Trophoblast cell (in vitro differentiated cells and primary cell): ENCODE results near the gene DDX53.
A peak's percentile ranks its signal among the peaks of the same experiment; 100 is the strongest.

ENCODE experiments used
- DNase-seq, 2 donors: peaks; one replicate each; pipeline ENCODE4 v3.0.0-alpha.2; 2016
- H2AFZ ChIP-seq: 2 replicates; pipeline ENCODE4 v1.6.1; 2013; ENCODE audit warnings: low read length, moderate library complexity, mild to moderate bottlenecking; ENCODE audit not compliant: insufficient read depth, poor library complexity
- H2AK5ac ChIP-seq: 2 replicates; pipeline ENCODE4 v1.6.1; 2013; ENCODE audit warnings: mild to moderate bottlenecking, low read length
- H2BK120ac ChIP-seq: 2 replicates; pipeline ENCODE4 v1.6.1; 2013; ENCODE audit warnings: low read length, mild to moderate bottlenecking, moderate library complexity; ENCODE audit not compliant: insufficient read depth, poor library complexity
- H2BK12ac ChIP-seq: 2 replicates; pipeline ENCODE4 v1.6.1; 2013; ENCODE audit warnings: mild to moderate bottlenecking, low read length, moderate library complexity
- H2BK5ac ChIP-seq: 2 replicates; pipeline ENCODE4 v1.6.1; 2013; ENCODE audit warnings: low read length, low read depth, moderate library complexity, mild to moderate bottlenecking; ENCODE audit not compliant: poor library complexity
- H3K14ac ChIP-seq: 2 replicates; pipeline ENCODE4 v1.6.1; 2013; ENCODE audit warnings: mild to moderate bottlenecking, low read length
- H3K18ac ChIP-seq: 2 replicates; pipeline ENCODE4 v1.6.1; 2013; ENCODE audit warnings: mild to moderate bottlenecking, low read length
- H3K23ac ChIP-seq: 2 replicates; pipeline ENCODE4 v1.6.1; 2013; ENCODE audit warnings: low read length
- H3K27ac ChIP-seq: 2 replicates; pipeline ENCODE4 v1.5.1; 2013; ENCODE audit warnings: low read depth, mild to moderate bottlenecking, inconsistent platforms, low read length, moderate library complexity
- H3K27me3 ChIP-seq: 2 replicates; pipeline ENCODE4 v1.6.1; 2013; ENCODE audit warnings: inconsistent platforms, mild to moderate bottlenecking, low read length, moderate library complexity; ENCODE audit not compliant: insufficient read depth
- H3K36me3 ChIP-seq, 2 experiments: 1 replicate in 1 of 2; 2 replicates in 1 of 2; pipeline ENCODE4 v1.6.1; 2013; ENCODE audit warnings: low read length in 2 of 2, mild to moderate bottlenecking in 2 of 2, moderate library complexity in 1 of 2; ENCODE audit not compliant: insufficient read depth in 2 of 2, control insufficient read depth in 1 of 2
- H3K4ac ChIP-seq: 2 replicates; pipeline ENCODE4 v1.6.1; 2013; ENCODE audit warnings: low read depth, mild to moderate bottlenecking, low read length, moderate library complexity
- H3K4me1 ChIP-seq, 2 experiments: 1 replicate in 1 of 2; 2 replicates in 1 of 2; pipeline ENCODE4 v1.6.1; 2013; ENCODE audit warnings: low read length in 2 of 2, mild to moderate bottlenecking in 2 of 2, moderate library complexity in 1 of 2; ENCODE audit not compliant: insufficient read depth in 2 of 2, control insufficient read depth in 1 of 2
- H3K4me2 ChIP-seq: 2 replicates; pipeline ENCODE4 v1.6.1; 2013; ENCODE audit warnings: inconsistent platforms, mild to moderate bottlenecking, low read length, moderate library complexity
- H3K4me3 ChIP-seq: 2 replicates; pipeline ENCODE4 v1.5.1; 2013; ENCODE audit warnings: mild to moderate bottlenecking, low read depth, low read length, inconsistent platforms
- H3K79me1 ChIP-seq: one replicate; pipeline ENCODE4 v1.6.1; 2013; ENCODE audit warnings: low read length
- H3K79me2 ChIP-seq: 2 replicates; pipeline ENCODE4 v1.6.1; 2013; ENCODE audit warnings: low read length, mild to moderate bottlenecking; ENCODE audit not compliant: control insufficient read depth, insufficient read depth, poor library complexity
- H3K9ac ChIP-seq: 2 replicates; pipeline ENCODE4 v1.6.1; 2013; ENCODE audit warnings: mild to moderate bottlenecking, low read length
- H3K9me3 ChIP-seq: 2 replicates; pipeline ENCODE4 v1.6.1; 2013; ENCODE audit warnings: low read depth, mild to moderate bottlenecking, control low read depth, inconsistent platforms, low read length; ENCODE audit not compliant: insufficient read depth
- H4K12ac ChIP-seq: 2 replicates; pipeline ENCODE4 v1.6.1; 2013; ENCODE audit warnings: low read depth, mild to moderate bottlenecking, low read length, moderate library complexity
- H4K8ac ChIP-seq: 2 replicates; pipeline ENCODE4 v1.6.1; 2013; ENCODE audit warnings: low read depth, mild to moderate bottlenecking, low read length, moderate library complexity
- H4K91ac ChIP-seq: one replicate; pipeline ENCODE4 v1.6.1; 2013; ENCODE audit warnings: low read depth, mild to moderate bottlenecking, low read length, moderate library complexity
- WGBS: extraction: QIAGEN DNeasy Blood & Tissue Kit; methylation state at CpG from one replicate; pipeline ENCODE4 v1.1.7; 2013; ENCODE audit warnings: missing lambda C conversion rate; ENCODE audit not compliant: insufficient read length, insufficient coverage; ENCODE audit errors: extremely low coverage; 5-methylcytosine and 5-hydroxymethylcytosine counted together

The DDX53 gene

DNA sequence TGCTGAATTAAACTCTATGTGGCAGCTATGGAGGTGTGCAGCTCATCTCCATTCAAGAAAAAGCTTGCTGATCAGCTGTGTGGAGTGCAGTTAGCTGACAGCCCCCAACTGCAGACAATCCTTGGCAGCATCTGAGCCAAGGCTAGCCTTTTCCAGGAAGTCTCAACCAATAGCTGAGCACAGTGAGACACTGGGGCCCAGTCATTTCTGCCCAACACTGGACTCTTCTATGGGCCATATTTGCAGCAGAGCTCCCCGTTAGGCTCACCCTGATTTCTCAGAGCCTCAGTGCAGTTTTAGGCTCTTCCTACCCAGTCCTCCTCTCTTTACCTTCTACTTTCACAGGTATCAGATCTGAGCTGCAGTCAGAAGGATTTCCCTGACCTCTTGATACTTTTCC lies 12.9 kb downstream of the DDX53 start:
- H2AK5ac ChIP-seq, result no peak overlapping the region
- H3K4ac ChIP-seq, result no peak overlapping the region
- no peak overlapping the region for H2AFZ ChIP-seq
- H2BK120ac ChIP-seq, result no peak overlapping the region
- H3K23ac ChIP-seq, result no peak overlapping the region
- no peak for DNase-seq
- no peak overlapping the region for H4K12ac ChIP-seq
- H3K79me1 ChIP-seq, result no peaks in the 10 kb centered on the region
- no peak overlapping the region for H2BK5ac ChIP-seq
- H3K4me2 ChIP-seq, result no peak overlapping the region
- no CpG with 5 or more reads among the region's 1 CpG for WGBS
- no peak overlapping the region for H3K14ac ChIP-seq
- no peaks in the 10 kb centered on the region for H3K27me3 ChIP-seq
- no peak overlapping the region for H3K18ac ChIP-seq
- H4K8ac ChIP-seq, result no peak overlapping the region
- peaks cover 0 to 3% of the 10 kb centered on the region in 2 experiments for H3K4me1 ChIP-seq
- no peak overlapping the region for H3K9ac ChIP-seq
- H3K4me3 ChIP-seq, result no peak overlapping the region
- H3K79me2 ChIP-seq, result no peaks in the 10 kb centered on the region
- no peaks in the 10 kb centered on the region for H3K36me3 ChIP-seq
- peak overlapping the region; percentile 19 for H4K91ac ChIP-seq
- H3K27ac ChIP-seq, result peak overlapping the region; percentile 11
- no peak overlapping the region for H2BK12ac ChIP-seq
- no peaks in the 10 kb centered on the region for H3K9me3 ChIP-seq

DNA sequence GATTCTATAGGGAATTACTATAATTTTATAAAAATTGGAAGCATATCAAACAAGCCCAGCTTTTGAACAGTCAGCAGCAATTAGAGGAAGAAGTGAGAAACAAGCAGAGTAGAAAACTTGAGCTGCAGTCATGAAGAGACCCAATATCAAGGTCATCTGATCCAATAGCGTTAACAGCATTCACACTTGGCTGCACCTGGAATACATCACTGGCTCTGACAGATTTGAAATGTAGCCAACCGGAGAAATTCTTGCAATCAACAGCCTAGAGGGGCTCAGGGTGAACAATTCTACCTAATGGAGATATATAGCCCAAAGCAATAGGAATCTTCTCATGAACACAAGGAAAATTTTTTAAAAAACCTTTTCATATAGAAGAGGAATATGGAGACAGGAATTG lies 13.6 kb downstream of the DDX53 start:
- H2AK5ac ChIP-seq, result no peak overlapping the region
- no peaks in the 10 kb centered on the region for H3K79me1 ChIP-seq
- no peak overlapping the region for H2AFZ ChIP-seq
- H4K91ac ChIP-seq, result no peak overlapping the region
- peaks cover 0 to 3% of the 10 kb centered on the region in 2 experiments for H3K4me1 ChIP-seq
- H2BK12ac ChIP-seq, result no peak overlapping the region
- H3K14ac ChIP-seq, result no peak overlapping the region
- no peak overlapping the region for H3K27ac ChIP-seq
- no peak overlapping the region for H2BK120ac ChIP-seq
- no peak overlapping the region for H4K12ac ChIP-seq
- H3K4me2 ChIP-seq, result no peak overlapping the region
- no CpG with 5 or more reads among the region's 2 CpGs for WGBS
- no peaks in the 10 kb centered on the region for H3K27me3 ChIP-seq
- H3K4ac ChIP-seq, result no peak overlapping the region
- no peak overlapping the region for H3K9ac ChIP-seq
- H3K9me3 ChIP-seq, result no peaks in the 10 kb centered on the region
- H3K36me3 ChIP-seq, result no peaks in the 10 kb centered on the region
- no peak overlapping the region for H3K4me3 ChIP-seq
- H4K8ac ChIP-seq, result no peak overlapping the region
- no peak for DNase-seq
- H3K79me2 ChIP-seq, result no peaks in the 10 kb centered on the region
- no peak overlapping the region for H3K18ac ChIP-seq
- no peak overlapping the region for H3K23ac ChIP-seq
- H2BK5ac ChIP-seq, result no peak overlapping the region

DNA sequence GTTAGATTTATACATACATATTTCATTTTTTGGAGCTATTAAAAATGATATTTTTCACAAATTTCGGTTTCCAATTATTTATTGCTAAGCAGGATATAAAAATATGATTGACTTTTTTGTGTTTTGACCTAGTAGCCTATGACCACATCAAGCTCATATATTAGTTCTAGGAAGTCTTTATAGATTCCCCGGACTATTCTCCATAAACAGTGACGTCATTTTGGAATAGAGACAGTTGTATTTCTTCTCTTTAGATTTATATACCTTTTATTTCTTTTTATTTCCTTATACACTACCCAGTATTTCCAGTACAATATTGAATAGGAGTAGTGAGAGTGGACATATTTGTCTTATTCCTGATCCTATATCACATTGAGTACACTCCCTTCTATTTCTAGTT lies 31.8 kb downstream of the DDX53 start:
- H3K36me3 ChIP-seq, result no peaks in the 10 kb centered on the region
- no peak overlapping the region for H3K18ac ChIP-seq
- no peak overlapping the region for H3K4ac ChIP-seq
- no peak overlapping the region for H3K9ac ChIP-seq
- no peaks in the 10 kb centered on the region for H3K4me1 ChIP-seq
- no peaks in the 10 kb centered on the region for H3K27me3 ChIP-seq
- no peak overlapping the region for H2AK5ac ChIP-seq
- H3K27ac ChIP-seq, result no peak overlapping the region
- H3K79me1 ChIP-seq, result no peaks in the 10 kb centered on the region
- no peak overlapping the region for H3K23ac ChIP-seq
- H4K12ac ChIP-seq, result no peak overlapping the region
- DNase-seq, result no peak
- no peak overlapping the region for H3K14ac ChIP-seq
- H2BK5ac ChIP-seq, result no peak overlapping the region
- no peaks in the 10 kb centered on the region for H3K79me2 ChIP-seq
- H4K8ac ChIP-seq, result no peak overlapping the region
- H3K9me3 ChIP-seq, result no peaks in the 10 kb centered on the region
- H3K4me2 ChIP-seq, result no peak overlapping the region
- WGBS, result no CpG with 5 or more reads among the region's 3 CpGs
- no peak overlapping the region for H3K4me3 ChIP-seq
- no peak overlapping the region for H2BK120ac ChIP-seq
- H2BK12ac ChIP-seq, result no peak overlapping the region
- no peak overlapping the region for H2AFZ ChIP-seq
- no peak overlapping the region for H4K91ac ChIP-seq

DNA sequence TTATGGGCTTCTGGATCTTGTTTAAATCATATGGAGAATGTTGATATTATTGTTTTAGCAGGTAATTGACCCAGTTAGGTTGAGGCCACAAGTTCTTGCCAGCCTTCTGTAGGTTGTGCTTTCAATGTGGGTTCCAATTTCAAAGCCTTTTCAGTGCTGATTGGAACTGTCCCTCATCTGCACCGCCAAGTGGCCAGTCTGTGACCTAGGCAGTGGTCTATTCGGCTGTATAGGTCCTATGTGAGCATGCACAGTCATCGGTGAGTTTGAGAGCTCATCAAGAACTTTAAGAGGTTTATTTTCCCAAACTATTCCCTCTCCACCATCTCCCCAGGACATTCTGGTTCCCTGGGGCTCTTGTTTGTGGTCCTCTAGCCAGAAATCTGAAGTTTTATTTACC lies 35.7 kb downstream of the DDX53 start:
- Histone ChIP-seq H3K4me1 (no peaks in the 10 kb centered on the region), H3K27ac (no peak overlapping the region), H3K9ac (no peak overlapping the region), H3K23ac (no peak overlapping the region), H3K4ac (no peak overlapping the region), H3K18ac (no peak overlapping the region), H3K36me3 (no peaks in the 10 kb centered on the region), H3K9me3 (no peaks in the 10 kb centered on the region), H2BK120ac (no peak overlapping the region), H2BK12ac (no peak overlapping the region), H4K91ac (no peak overlapping the region), H3K14ac (no peak overlapping the region), H3K79me1 (no peaks in the 10 kb centered on the region), H4K12ac (no peak overlapping the region), H2AFZ (no peak overlapping the region), H3K4me3 (no peak overlapping the region), H2AK5ac (no peak overlapping the region), H2BK5ac (no peak overlapping the region), H3K27me3 (no peaks in the 10 kb centered on the region), H3K79me2 (no peaks in the 10 kb centered on the region), H4K8ac (no peak overlapping the region), H3K4me2 (no peak overlapping the region)
- DNase-seq, result no peak
- WGBS, result no CpG with 5 or more reads among the region's 3 CpGs
